ENCODE results near the gene SOX18.

Gene SOX18

GRCh38 chr20:64062276-64062595 is 12.8 kb upstream of the SOX18 start:
- Histone ChIP-seq H3K9me3 (ENCODE audit: control insufficient read depth in 2 of 2, low read length in 2 of 2) (no peaks in the 10 kb centered on the region), H3K27ac (ENCODE audit: low read depth in 2 of 2, low read length in 2 of 2) (peak overlapping the region in 1 of 2 donors; percentile 52), H3K36me3 (ENCODE audit: control insufficient read depth in 2 of 2, insufficient read depth in 2 of 2, low read length in 2 of 2) (no peaks in the 10 kb centered on the region), H3K9ac (ENCODE audit: low read depth in 1 of 2, low read length in 2 of 2) (peak overlapping the region; percentile 47 to 48), H3K4me1 (ENCODE audit: control insufficient read depth in 2 of 2, insufficient read depth in 2 of 2, low read length in 2 of 2) (peaks cover 19 to 20% of the 10 kb centered on the region in 2 donors), H3K27me3 (ENCODE audit: control insufficient read depth in 2 of 2, insufficient read depth in 2 of 2, low read length in 2 of 2) (peaks cover 0 to 2% of the 10 kb centered on the region in 2 donors), H3K4me3 (ENCODE audit: low read length in 2 of 2) (peak overlapping the region; percentile 67 to 68)

GRCh38 chr20:64058536-64058935 is 9.1 kb upstream of the SOX18 start:
- Histone ChIP-seq H3K9ac (ENCODE audit: low read depth in 1 of 2, low read length in 2 of 2) (no peak overlapping the region), H3K4me3 (ENCODE audit: low read length in 2 of 2) (no peak overlapping the region), H3K27ac (ENCODE audit: low read depth in 2 of 2, low read length in 2 of 2) (no peak overlapping the region), H3K4me1 (ENCODE audit: control insufficient read depth in 2 of 2, insufficient read depth in 2 of 2, low read length in 2 of 2) (peaks cover 7 to 17% of the 10 kb centered on the region in 2 donors), H3K27me3 (ENCODE audit: control insufficient read depth in 2 of 2, insufficient read depth in 2 of 2, low read length in 2 of 2) (peaks cover 5 to 26% of the 10 kb centered on the region in 2 donors), H3K36me3 (ENCODE audit: control insufficient read depth in 2 of 2, insufficient read depth in 2 of 2, low read length in 2 of 2) (no peaks in the 10 kb centered on the region), H3K9me3 (ENCODE audit: control insufficient read depth in 2 of 2, low read length in 2 of 2) (no peaks in the 10 kb centered on the region)

GRCh38 chr20:64057628-64058498 is 8.4 kb upstream of the SOX18 start:
- Histone ChIP-seq H3K4me1 (ENCODE audit: control insufficient read depth in 2 of 2, insufficient read depth in 2 of 2, low read length in 2 of 2) (peaks cover 7 to 11% of the 10 kb centered on the region in 2 donors), H3K4me3 (ENCODE audit: low read length in 2 of 2) (no peak overlapping the region), H3K36me3 (ENCODE audit: control insufficient read depth in 2 of 2, insufficient read depth in 2 of 2, low read length in 2 of 2) (no peaks in the 10 kb centered on the region), H3K9ac (ENCODE audit: low read depth in 1 of 2, low read length in 2 of 2) (no peak overlapping the region), H3K27me3 (ENCODE audit: control insufficient read depth in 2 of 2, insufficient read depth in 2 of 2, low read length in 2 of 2) (peaks cover 5 to 33% of the 10 kb centered on the region in 2 donors), H3K9me3 (ENCODE audit: control insufficient read depth in 2 of 2, low read length in 2 of 2) (no peaks in the 10 kb centered on the region), H3K27ac (ENCODE audit: low read depth in 2 of 2, low read length in 2 of 2) (peak overlapping the region in 1 of 2 donors; percentile 23)

GRCh38 chr20:64056889-64057627 is 7.6 kb upstream of the SOX18 start:
- H3K9me3 ChIP-seq (ENCODE audit: control insufficient read depth in 2 of 2, low read length in 2 of 2), result no peaks in the 10 kb centered on the region
- H3K4me1 ChIP-seq (ENCODE audit: control insufficient read depth in 2 of 2, insufficient read depth in 2 of 2, low read length in 2 of 2), result peaks cover 3 to 6% of the 10 kb centered on the region in 2 donors
- H3K27ac ChIP-seq (ENCODE audit: low read depth in 2 of 2, low read length in 2 of 2), result peak overlapping the region; percentile 11 to 23
- peaks cover 8 to 39% of the 10 kb centered on the region in 2 donors for H3K27me3 ChIP-seq (ENCODE audit: control insufficient read depth in 2 of 2, insufficient read depth in 2 of 2, low read length in 2 of 2)
- H3K4me3 ChIP-seq (ENCODE audit: low read length in 2 of 2), result no peak overlapping the region
- no peak overlapping the region for H3K9ac ChIP-seq (ENCODE audit: low read depth in 1 of 2, low read length in 2 of 2)
- no peaks in the 10 kb centered on the region for H3K36me3 ChIP-seq (ENCODE audit: control insufficient read depth in 2 of 2, insufficient read depth in 2 of 2, low read length in 2 of 2)

- Histone ChIP-seq H3K36me3 (ENCODE audit: control insufficient read depth in 2 of 2, insufficient read depth in 2 of 2, low read length in 2 of 2) (no peaks in the 10 kb centered on the region), H3K9me3 (ENCODE audit: control insufficient read depth in 2 of 2, low read length in 2 of 2) (no peaks in the 10 kb centered on the region), H3K27me3 (ENCODE audit: control insufficient read depth in 2 of 2, insufficient read depth in 2 of 2, low read length in 2 of 2) (peaks cover 12 to 44% of the 10 kb centered on the region in 2 donors), H3K4me3 (ENCODE audit: low read length in 2 of 2) (no peak overlapping the region), H3K4me1 (ENCODE audit: control insufficient read depth in 2 of 2, insufficient read depth in 2 of 2, low read length in 2 of 2) (peaks cover 3 to 6% of the 10 kb centered on the region in 2 donors), H3K9ac (ENCODE audit: low read depth in 1 of 2, low read length in 2 of 2) (no peak overlapping the region), H3K27ac (ENCODE audit: low read depth in 2 of 2, low read length in 2 of 2) (peak overlapping the region; percentile 11 to 16)
Measured at GRCh38 chr20:64056639-64056888, 7.1 kb upstream of the SOX18 start.

- Histone ChIP-seq H3K4me3 (ENCODE audit: low read length in 2 of 2) (no peak overlapping the region), H3K4me1 (ENCODE audit: control insufficient read depth in 2 of 2, insufficient read depth in 2 of 2, low read length in 2 of 2) (peaks cover 3 to 6% of the 10 kb centered on the region in 2 donors), H3K27ac (ENCODE audit: low read depth in 2 of 2, low read length in 2 of 2) (peak overlapping the region in 1 of 2 donors; percentile 16)
Measured at GRCh38 chr20:64055893-64056638, 6.6 kb upstream of the SOX18 start.

GRCh38 chr20:64055396-64055892 is 6.0 kb upstream of the SOX18 start:
- H3K27ac ChIP-seq (ENCODE audit: low read depth in 2 of 2, low read length in 2 of 2), result peak overlapping the region in 1 of 2 donors; percentile 16
- no peaks in the 10 kb centered on the region for H3K36me3 ChIP-seq (ENCODE audit: control insufficient read depth in 2 of 2, insufficient read depth in 2 of 2, low read length in 2 of 2)
- H3K9me3 ChIP-seq (ENCODE audit: control insufficient read depth in 2 of 2, low read length in 2 of 2), result no peaks in the 10 kb centered on the region
- H3K4me3 ChIP-seq (ENCODE audit: low read length in 2 of 2), result no peak overlapping the region
- H3K9ac ChIP-seq (ENCODE audit: low read depth in 1 of 2, low read length in 2 of 2), result no peak overlapping the region
- peaks cover 3 to 6% of the 10 kb centered on the region in 2 donors for H3K4me1 ChIP-seq (ENCODE audit: control insufficient read depth in 2 of 2, insufficient read depth in 2 of 2, low read length in 2 of 2)
- peaks cover 18 to 55% of the 10 kb centered on the region in 2 donors for H3K27me3 ChIP-seq (ENCODE audit: control insufficient read depth in 2 of 2, insufficient read depth in 2 of 2, low read length in 2 of 2)

More at GRCh38 chr20:64055893-64056638, 6.6 kb upstream of the SOX18 start:
- H3K9ac ChIP-seq (ENCODE audit: low read depth in 1 of 2, low read length in 2 of 2), result no peak overlapping the region
- peaks cover 12 to 49% of the 10 kb centered on the region in 2 donors for H3K27me3 ChIP-seq (ENCODE audit: control insufficient read depth in 2 of 2, insufficient read depth in 2 of 2, low read length in 2 of 2)
- H3K9me3 ChIP-seq (ENCODE audit: control insufficient read depth in 2 of 2, low read length in 2 of 2), result no peaks in the 10 kb centered on the region
- no peaks in the 10 kb centered on the region for H3K36me3 ChIP-seq (ENCODE audit: control insufficient read depth in 2 of 2, insufficient read depth in 2 of 2, low read length in 2 of 2)

- H3K4me3 ChIP-seq (ENCODE audit: low read length in 2 of 2), result no peak overlapping the region
- H3K27me3 ChIP-seq (ENCODE audit: control insufficient read depth in 2 of 2, insufficient read depth in 2 of 2, low read length in 2 of 2), result peaks cover 25 to 63% of the 10 kb centered on the region in 2 donors
- peaks cover 5 to 6% of the 10 kb centered on the region in 2 donors for H3K4me1 ChIP-seq (ENCODE audit: control insufficient read depth in 2 of 2, insufficient read depth in 2 of 2, low read length in 2 of 2)
- H3K27ac ChIP-seq (ENCODE audit: low read depth in 2 of 2, low read length in 2 of 2), result peak overlapping the region in 1 of 2 donors; percentile 32
- H3K9me3 ChIP-seq (ENCODE audit: control insufficient read depth in 2 of 2, low read length in 2 of 2), result no peaks in the 10 kb centered on the region
- H3K36me3 ChIP-seq (ENCODE audit: control insufficient read depth in 2 of 2, insufficient read depth in 2 of 2, low read length in 2 of 2), result no peaks in the 10 kb centered on the region
- no peak overlapping the region for H3K9ac ChIP-seq (ENCODE audit: low read depth in 1 of 2, low read length in 2 of 2)
Measured at GRCh38 chr20:64053841-64054661, 4.6 kb upstream of the SOX18 start.

Data from mucosa of rectum (tissue), 2 donors.